Cardiac fibroblast (primary cell): ENCODE data around the gene ETV4.

ENCODE experiments used
- DNase-seq, 2 donors: peaks; one replicate each; pipeline versions ENCODE4 v3.0.0 to v3.0.0-alpha.2; 2010; ENCODE audit warnings: low read depth in 2 of 2
- H3K4me3 ChIP-seq, 2 donors: replicated peaks in 1 of 2; 1 replicate in 1 of 2; 2 replicates in 1 of 2; pipeline ENCODE4 v1.5.1; 2011; ENCODE audit warnings: low read depth in 2 of 2, low read length in 2 of 2, mild to moderate bottlenecking in 2 of 2, moderate library complexity in 1 of 2
- CTCF ChIP-seq: IDR thresholded peaks from one replicate; pipeline ENCODE4 v1.5.1; 2011; ENCODE audit warnings: low read depth, mild to moderate bottlenecking, low read length, inconsistent platforms

Gene ETV4

GRCh38 chr17:43543771-43544575 is 2.2 kb downstream of the ETV4 start:
- peak overlapping the region in 1 of 2 donors; percentile 65 for H3K4me3 ChIP-seq
- no peak for TF ChIP-seq CTCF
- DNase-seq, result no peak

DNA sequence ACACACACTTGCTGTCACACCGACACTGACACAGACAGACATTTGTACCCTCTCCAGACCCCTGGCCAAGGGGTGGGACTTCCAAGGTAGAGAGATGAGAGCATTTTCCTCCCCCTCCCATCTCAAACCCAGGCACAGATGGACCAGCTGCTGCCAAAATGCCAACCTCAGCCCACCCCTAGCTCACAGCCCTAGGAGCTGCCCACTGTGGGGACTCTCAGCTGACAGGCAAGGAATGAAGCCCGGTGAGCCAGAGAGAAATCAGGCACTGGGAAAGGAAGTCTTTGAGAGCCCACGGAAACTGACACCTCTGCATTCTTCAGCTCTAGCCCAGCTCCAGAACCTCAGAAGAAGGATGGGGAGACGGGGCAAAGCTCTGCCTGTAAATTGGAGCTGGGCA is 2.8 kb downstream of the ETV4 start:
- no peak for DNase-seq
- no peak for TF ChIP-seq CTCF
- H3K4me3 ChIP-seq, result no peak overlapping the region

DNA sequence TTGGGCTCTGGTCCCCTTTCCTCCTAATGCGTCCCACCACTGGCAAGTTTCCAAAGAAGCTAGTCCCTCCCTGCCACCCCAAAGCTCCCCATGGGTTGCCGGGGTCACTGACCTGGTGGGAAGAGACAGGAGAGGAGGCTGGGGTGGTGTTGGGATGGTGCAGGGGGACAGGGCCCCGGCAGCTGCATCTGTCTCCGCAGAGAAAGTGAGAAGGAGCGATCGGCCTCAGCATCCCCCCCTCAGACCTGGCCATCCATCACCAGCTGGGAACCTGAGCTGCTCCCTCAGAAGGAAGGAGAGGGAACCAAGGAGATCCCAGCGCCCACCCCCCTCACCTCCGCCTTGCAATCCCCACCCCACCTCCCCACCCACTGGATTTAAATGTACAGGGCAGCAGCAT is 3.3 kb downstream of the ETV4 start:
- TF ChIP-seq CTCF, result no peak
- DNase-seq, result no peak
- no peak overlapping the region for H3K4me3 ChIP-seq

DNA sequence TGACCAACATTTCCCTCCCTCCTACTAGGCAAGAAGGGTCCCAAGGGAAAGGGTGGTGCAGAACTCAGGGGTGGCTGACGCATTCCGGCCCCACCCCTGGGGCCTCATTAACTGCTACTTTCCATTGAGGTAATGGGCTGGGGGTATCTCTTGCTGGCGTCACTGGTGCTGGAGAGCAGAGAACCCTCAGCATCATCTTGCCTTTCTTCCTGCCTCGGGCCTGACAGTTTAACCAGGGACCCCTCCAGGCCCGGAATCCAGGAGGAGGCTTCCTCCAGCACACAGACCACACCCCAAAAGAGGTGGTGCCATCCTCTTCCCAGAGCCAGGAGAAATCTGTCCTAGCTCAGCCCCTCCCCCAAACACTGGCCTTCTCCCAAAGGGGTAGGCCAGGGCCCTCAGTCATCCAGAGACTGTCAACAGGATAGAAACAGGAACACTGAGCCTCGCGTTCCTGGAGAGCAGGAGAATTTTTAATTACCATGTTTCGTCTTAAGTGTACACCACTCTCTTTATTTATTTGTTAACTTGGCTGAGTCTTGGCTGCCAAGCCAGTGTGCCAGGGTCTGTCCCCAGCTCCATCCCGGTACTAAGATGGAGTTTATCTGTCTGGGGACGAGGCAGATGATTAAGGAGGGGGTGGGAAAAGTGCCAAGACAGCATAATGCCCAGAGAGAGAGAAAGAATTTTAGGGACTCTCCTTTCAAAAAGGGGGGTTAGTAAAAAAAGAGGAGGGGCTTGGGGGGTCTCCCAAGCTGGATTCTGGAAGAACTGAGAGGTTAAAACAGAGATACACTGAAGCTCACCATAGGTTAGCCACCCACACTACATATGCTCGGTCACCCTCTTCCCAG is 5.1 kb downstream of the ETV4 start:
- no peak for TF ChIP-seq CTCF
- peak; percentile 51 to 86 for DNase-seq
- no peak overlapping the region for H3K4me3 ChIP-seq

DNA sequence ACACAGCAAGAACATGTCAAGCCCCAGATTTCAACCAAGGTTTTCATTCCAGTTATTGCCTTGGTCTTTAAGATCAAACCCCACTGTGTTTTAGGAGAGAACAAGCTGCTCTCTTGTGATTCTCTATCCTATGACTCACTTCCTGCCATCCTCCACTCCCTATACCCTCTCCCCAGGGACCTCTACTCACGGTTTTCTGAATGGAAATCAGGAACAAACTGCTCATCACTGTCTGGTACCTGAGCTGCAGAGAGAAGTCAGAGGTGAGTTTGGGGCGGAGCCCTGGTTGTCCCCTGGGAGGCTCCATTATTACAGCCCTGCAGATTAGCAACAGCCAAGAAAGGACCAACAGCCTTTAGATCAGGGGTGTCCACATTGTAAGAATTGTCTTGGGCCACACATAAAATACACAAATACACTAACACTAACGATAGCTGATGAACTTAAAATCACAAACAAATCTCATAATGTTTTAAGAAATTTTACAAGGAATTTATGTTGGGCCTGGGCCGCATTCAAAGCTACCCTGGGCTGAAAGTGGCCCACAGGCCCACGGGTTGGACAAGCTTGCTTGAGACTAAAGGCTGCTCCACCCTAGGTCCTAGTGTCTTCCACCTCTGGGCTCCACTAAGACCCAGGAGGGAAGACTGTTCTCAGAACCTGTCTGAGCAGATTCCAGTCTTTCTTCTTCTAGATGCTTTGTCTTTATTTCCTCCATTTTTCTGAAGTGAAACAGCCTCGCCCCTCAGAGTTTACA is 9.7 kb downstream of the ETV4 start:
- no peak for TF ChIP-seq CTCF
- DNase-seq, result peak; percentile 76 to 94
- no peak overlapping the region for H3K4me3 ChIP-seq

GRCh38 chr17:43534909-43535308 is 11.2 kb downstream of the ETV4 start:
- no peak for TF ChIP-seq CTCF
- H3K4me3 ChIP-seq, result no peak overlapping the region
- DNase-seq, result peak in 1 of 2 donors; percentile 22
